Uterus (tissue), 4 donors: Measurements from ENCODE around the gene CD109. TPM values are rescaled to one million over a fixed set of nuclear protein-coding genes. Genes with fewer than 3 reads are reported as not detected.

Source experiments
- DNase-seq, 2 donors: peaks; one replicate each; pipeline ENCODE4 v3.0.0-alpha.2; 2019 to 2020
- H3K27ac ChIP-seq, 2 donors: fragments of 200-600 bp; sonication (generic); 1 replicate in 1 of 2; 2 replicates in 1 of 2; pipeline ENCODE4 v1.5.1; 2016 to 2018
- H3K27me3 ChIP-seq, 2 donors: fragments of 200-600 bp; sonication (generic); one replicate each; pipeline ENCODE4 v1.5.1; 2018 to 2019; ENCODE audit warnings: control low read depth in 1 of 2
- H3K36me3 ChIP-seq, 2 donors: fragments of 200-600 bp; sonication (generic); one replicate each; pipeline ENCODE4 v1.5.1; 2019; ENCODE audit warnings: control low read depth in 1 of 2
- H3K4me1 ChIP-seq, 2 donors: fragments of 200-600 bp; sonication (generic); one replicate each; pipeline ENCODE4 v1.5.1; 2018 to 2019; ENCODE audit warnings: control low read depth in 1 of 2
- H3K4me3 ChIP-seq, 2 donors: fragments of 200-600 bp; sonication (generic); 1 replicate in 1 of 2; 2 replicates in 1 of 2; pipeline ENCODE4 v1.5.1; 2018 to 2019; ENCODE audit warnings: mild to moderate bottlenecking in 1 of 2
- H3K9me3 ChIP-seq, 2 donors: fragments of 200-600 bp; sonication (generic); one replicate each; pipeline ENCODE4 v1.5.1; 2019; ENCODE audit warnings: control low read depth in 1 of 2
- CTCF ChIP-seq, 4 experiments: fragments of 200-600 bp in 2 of 4; fragments of 450-650 bp in 2 of 4; sonication (generic) in 2 of 4; IDR thresholded peaks; one replicate each; pipeline ENCODE4 v1.5.1; 2016 to 2019; ENCODE audit warnings: antibody characterized with exemption in 4 of 4, mild to moderate bottlenecking in 2 of 4, moderate library complexity in 1 of 4
- POLR2A ChIP-seq, 2 donors: fragments of 450-650 bp; IDR thresholded peaks; one replicate each; pipeline ENCODE4 v1.6.1; 2016; ENCODE audit warnings: antibody characterized with exemption in 2 of 2, mild to moderate bottlenecking in 1 of 2, moderate library complexity in 1 of 2
- intact Hi-C: fragments of 100-400 bp; cut with DNase I; formaldehyde crosslinking; loops from one replicate; pipeline ENCODE4 v1.15.1; 2023; ENCODE audit warnings: low total_unique reads
- total RNA-seq, 4 donors: library from RNA; depleted of rRNA in 3 of 4; stranded (reverse); fragments of >200 nt in 3 of 4; gene quantifications; one replicate each; pipeline versions ENCODE4 v1.1.0 to v1.2.4, GENCODE V29; 2014 to 2023
- donor health status: DM: yes; HTN: yes; CAD: no.

The CD109 gene
- total RNA-seq: 10 to 100 TPM; 26.6 to 59.0 (median 36.8) TPM

- no peak for TF ChIP-seq CTCF (IDR thresholded peaks at IDR 0.05)
- peak; percentile 13 to 43 for TF ChIP-seq POLR2A (IDR thresholded peaks at IDR 0.05)
- Histone ChIP-seq H3K4me3 (peak within 1 kb of the TSS; percentile 57 to 64), H3K9me3 (no peaks in the 10 kb centered on the region), H3K27ac (peak within 1 kb of the TSS; percentile 95 to 96), H3K27me3 (no peaks in the 10 kb centered on the region), H3K4me1 (no peaks in the 10 kb centered on the region), H3K36me3 (no peaks in the 10 kb centered on the region)
- peak; percentile 59 to 61 for DNase-seq
- intact Hi-C loops: no loop called here
Observed at GRCh38 chr6:73695619-73696421, at the start of gene CD109. CD109 (plus strand) TSS chr6:73696203; CDS start chr6:73696216, 13 bp downstream.

- no peak for DNase-seq
- Histone ChIP-seq H3K4me3 (no peak overlapping the region), H3K4me1 (no peaks in the 10 kb centered on the region), H3K9me3 (no peaks in the 10 kb centered on the region), H3K27me3 (no peaks in the 10 kb centered on the region), H3K36me3 (no peaks in the 10 kb centered on the region), H3K27ac (peak overlapping the region in 1 of 2 donors; percentile 18)
- intact Hi-C loops: no loop called here
- TF ChIP-seq POLR2A (IDR thresholded peaks at IDR 0.05): no peak
- TF ChIP-seq CTCF (IDR thresholded peaks at IDR 0.05): no peak
Observed at GRCh38 chr6:73648166-73648565, 47.8 kb upstream of the CD109 start.

GRCh38 chr6:73649783-73650182 is 46.2 kb upstream of the CD109 start:
- DNase-seq: no peak
- intact Hi-C loops: no loop called here
- no peaks in the 10 kb centered on the region for H3K27me3 ChIP-seq
- H3K9me3 ChIP-seq: no peaks in the 10 kb centered on the region
- peaks cover 0 to 1% of the 10 kb centered on the region in 2 donors for H3K4me1 ChIP-seq
- TF ChIP-seq CTCF (IDR thresholded peaks at IDR 0.05) (no peak), POLR2A (IDR thresholded peaks at IDR 0.05) (no peak)
- H3K27ac ChIP-seq: no peak overlapping the region
- no peak overlapping the region for H3K4me3 ChIP-seq
- no peaks in the 10 kb centered on the region for H3K36me3 ChIP-seq

- no peaks in the 10 kb centered on the region for H3K36me3 ChIP-seq
- peak; percentile 41 to 50 for DNase-seq
- peak; percentile 6 to 49 (median 33) for TF ChIP-seq CTCF (IDR thresholded peaks at IDR 0.05)
- TF ChIP-seq POLR2A (IDR thresholded peaks at IDR 0.05): no peak
- H3K27me3 ChIP-seq: no peaks in the 10 kb centered on the region
- H3K4me3 ChIP-seq: peak overlapping the region; percentile 93 to 100
- peaks cover 0 to 7% of the 10 kb centered on the region in 2 donors for H3K4me1 ChIP-seq
- H3K9me3 ChIP-seq: no peaks in the 10 kb centered on the region
- H3K27ac ChIP-seq: peak overlapping the region; percentile 97
- intact Hi-C loops: no loop called here
Observed at GRCh38 chr6:73652637-73653570, 43.1 kb upstream of the CD109 start.
